HG03108 (cell line): ENCODE measurements around the gene TEX29.

Source experiments
- ATAC-seq: cut with Tn5 transposase; IDR thresholded peaks from one replicate; pipeline ENCODE4 v1.9.1; 2021; ENCODE audit warnings: moderate library complexity; ENCODE audit not compliant: unreplicated experiment

TEX29 gene

GRCh38 chr13:111319998-111320911 is at the start of gene TEX29:
TEX29 (plus strand) TSS chr13:111320642; CDS start chr13:111320891, 249 bp downstream.
- no peak for ATAC-seq

GRCh38 chr13:111270765-111271698 is 49.4 kb upstream of the TEX29 start:
- no peak for ATAC-seq

- no peak for ATAC-seq
Measured at GRCh38 chr13:111272117-111272516, 48.3 kb upstream of the TEX29 start.

GRCh38 chr13:111275382-111275781 is 45.1 kb upstream of the TEX29 start:
- ATAC-seq = no peak

GRCh38 chr13:111275995-111276618 is 44.3 kb upstream of the TEX29 start:
- no peak for ATAC-seq

GRCh38 chr13:111278258-111278657 is 42.2 kb upstream of the TEX29 start:
- ATAC-seq = no peak

GRCh38 chr13:111278743-111279652 is 41.4 kb upstream of the TEX29 start:
- no peak for ATAC-seq

GRCh38 chr13:111280226-111280625 is 40.2 kb upstream of the TEX29 start:
- no peak for ATAC-seq

- ATAC-seq = no peak
Measured at GRCh38 chr13:111280681-111281585, 39.5 kb upstream of the TEX29 start.

- no peak for ATAC-seq
Measured at GRCh38 chr13:111281751-111282311, 38.6 kb upstream of the TEX29 start.

GRCh38 chr13:111282425-111282824 is 38.0 kb upstream of the TEX29 start:
- ATAC-seq = no peak

- no peak for ATAC-seq
Measured at GRCh38 chr13:111282997-111283396, 37.4 kb upstream of the TEX29 start.

GRCh38 chr13:111283457-111283856 is 37.0 kb upstream of the TEX29 start:
- no peak for ATAC-seq

GRCh38 chr13:111283991-111284390 is 36.5 kb upstream of the TEX29 start:
- no peak for ATAC-seq

- no peak for ATAC-seq
Measured at GRCh38 chr13:111284565-111284964, 35.9 kb upstream of the TEX29 start.

GRCh38 chr13:111286162-111286561 is 34.3 kb upstream of the TEX29 start:
- ATAC-seq = no peak

GRCh38 chr13:111286749-111287148 is 33.7 kb upstream of the TEX29 start:
- no peak for ATAC-seq

GRCh38 chr13:111287201-111287600 is 33.2 kb upstream of the TEX29 start:
- no peak for ATAC-seq

GRCh38 chr13:111288276-111288675 is 32.2 kb upstream of the TEX29 start:
- ATAC-seq = no peak
